Spleen (tissue), 11 donors: Measurements from ENCODE around the gene LAMA5. TPM values are rescaled to one million over a fixed set of nuclear protein-coding genes. Genes with fewer than 3 reads are reported as not detected.

Experiments
- DNase-seq: peaks from one replicate; pipeline ENCODE4 v3.0.0-alpha.2; 2020
- H3K27ac ChIP-seq, 8 donors: fragments of 200-600 bp; sonication (generic) in 7 of 8; 1 replicate in 4 of 8; 2 replicates in 4 of 8; pipeline versions ENCODE4 v1.5.0 to v1.8.0; 2016 to 2021; ENCODE audit warnings: inconsistent platforms in 4 of 8, mild to moderate bottlenecking in 4 of 8, moderate library complexity in 1 of 8
- H3K27me3 ChIP-seq, 7 donors: fragments of 200-600 bp; sonication (generic) in 6 of 7; replicated peaks in 1 of 7; 1 replicate in 4 of 7; 2 replicates in 3 of 7; pipeline versions ENCODE4 v1.5.0 to v1.8.0; 2016 to 2021; ENCODE audit warnings: inconsistent platforms in 3 of 7, mild to moderate bottlenecking in 1 of 7
- H3K36me3 ChIP-seq, 6 donors: fragments of 200-600 bp; sonication (generic) in 5 of 6; 1 replicate in 4 of 6; 2 replicates in 2 of 6; pipeline versions ENCODE4 v1.5.0 to v1.8.0; 2016 to 2021; ENCODE audit warnings: inconsistent platforms in 2 of 6
- H3K4me1 ChIP-seq, 6 donors: fragments of 200-600 bp; sonication (generic) in 5 of 6; 1 replicate in 3 of 6; 2 replicates in 3 of 6; pipeline versions ENCODE4 v1.5.0 to v1.8.0; 2016 to 2021; ENCODE audit warnings: inconsistent platforms in 3 of 6
- H3K4me3 ChIP-seq, 8 donors: fragments of 200-600 bp; sonication (generic) in 7 of 8; 1 replicate in 4 of 8; 2 replicates in 4 of 8; pipeline versions ENCODE4 v1.5.0 to v1.8.0; 2016 to 2021; ENCODE audit warnings: inconsistent platforms in 4 of 8, mild to moderate bottlenecking in 4 of 8, moderate library complexity in 2 of 8
- H3K9me3 ChIP-seq, 8 donors: fragments of 200-600 bp; sonication (generic) in 7 of 8; 1 replicate in 4 of 8; 2 replicates in 4 of 8; pipeline versions ENCODE4 v1.5.0 to v1.8.0; 2016 to 2021; ENCODE audit warnings: inconsistent platforms in 4 of 8
- CTCF ChIP-seq, 11 experiments: fragments of 200-600 bp in 7 of 11; fragments of 450-650 bp in 4 of 11; sonication (generic) in 4 of 11; IDR thresholded peaks in 8 of 11; conservative IDR thresholded peaks in 3 of 11; 1 replicate in 7 of 11; 2 replicates in 4 of 11; pipeline versions ENCODE4 v1.4.0 to v1.8.0; 2016 to 2021; ENCODE audit warnings: antibody characterized with exemption in 11 of 11, inconsistent platforms in 4 of 11, mild to moderate bottlenecking in 1 of 11
- POLR2A ChIP-seq, 3 donors: fragments of 450-650 bp; IDR thresholded peaks; one replicate each; pipeline ENCODE4 v1.5.1; 2017; ENCODE audit warnings: antibody characterized with exemption in 3 of 3, mild to moderate bottlenecking in 1 of 3
- POLR2AphosphoS5 ChIP-seq, 3 donors: sonication (generic); formaldehyde crosslinking; IDR thresholded peaks; one replicate each; pipeline ENCODE4 v1.5.1; 2017; ENCODE audit warnings: antibody characterized with exemption in 3 of 3
- WGBS, 5 donors: extraction: QIAGEN DNeasy Blood & Tissue Kit in 3 of 5; methylation state at CpG; one replicate each; pipeline versions ENCODE4 v1.1.5 to v1.1.7; 2013 to 2018; 5-methylcytosine and 5-hydroxymethylcytosine counted together
- intact Hi-C: fragments of 100-400 bp; cut with DNase I; formaldehyde crosslinking; loops from one replicate; pipeline ENCODE4 v1.15.0; 2023; ENCODE audit warnings: low total_unique reads
- polyA plus RNA-seq, 3 donors: library from polyadenylated mRNA; stranded (reverse); fragments of 200-250 nt; gene quantifications; one replicate each; pipeline ENCODE4 v1.2.1, GENCODE V29; 2013
- total RNA-seq, 7 donors: library from RNA; depleted of rRNA in 3 of 7; stranded (reverse); fragments of >200 nt in 3 of 7; fragmentation: NEBNext Ultra II Directional in 4 of 7; extraction: Animal tissue kit (Norgen Biotek cat#: 25700) in 4 of 7; gene quantifications; one replicate each; pipeline versions ENCODE4 v1.1.0 to v1.2.1, GENCODE V29; 2016 to 2021
- donor health status: healthy with polysubstance abuse.
- donor health status: DM: no; HTN: no; CAD: no; lungs with moderate emphysema.
- donor health status: DM: no; HTN: no; CAD: no.
- donor health status: Bipolar disorder and iron deficiency.
- donor health status: healthy.
- donor health status: DM: no; HTN: no; CAD: no.
- donor health status: DM: yes; HTN: yes; CAD: no.

LAMA5 gene
- total and polyA plus RNA-seq, 10 donors: 46.5 to 266 (median 115) TPM

- Histone ChIP-seq H3K27me3 (no peaks in the 10 kb centered on the region), H3K9me3 (no peaks in the 10 kb centered on the region), H3K36me3 (peaks cover 0 to 5% (median 0%) of the 10 kb centered on the region in 6 donors), H3K27ac (peak overlapping the region; percentile 35 to 84 (median 78)), H3K4me1 (peaks cover 20 to 82% (median 38%) of the 10 kb centered on the region in 6 donors), H3K4me3 (no peak overlapping the region)
- intact Hi-C loops: loop anchor here (5.0 to 10.0 kb wide), 2 partner anchors 80 to 367 kb away; partner anchors contain the start of gene ADRM1
- WGBS, 5 donors: 84 to 97% (median 95%) methylated on average over 6 of the region's 6 CpGs
- TF ChIP-seq POLR2AphosphoS5 (IDR thresholded peaks at IDR 0.05): no peak
- TF ChIP-seq CTCF (IDR thresholded peaks at IDR 0.05 in 8 of 11, conservative IDR thresholded peaks at IDR 0.05 in 3 of 11): no peak
- no peak for TF ChIP-seq POLR2A (IDR thresholded peaks at IDR 0.05)
- no peak for DNase-seq
Observed at GRCh38 chr20:62381842-62382241, 14.7 kb upstream of the LAMA5 start.

DNA sequence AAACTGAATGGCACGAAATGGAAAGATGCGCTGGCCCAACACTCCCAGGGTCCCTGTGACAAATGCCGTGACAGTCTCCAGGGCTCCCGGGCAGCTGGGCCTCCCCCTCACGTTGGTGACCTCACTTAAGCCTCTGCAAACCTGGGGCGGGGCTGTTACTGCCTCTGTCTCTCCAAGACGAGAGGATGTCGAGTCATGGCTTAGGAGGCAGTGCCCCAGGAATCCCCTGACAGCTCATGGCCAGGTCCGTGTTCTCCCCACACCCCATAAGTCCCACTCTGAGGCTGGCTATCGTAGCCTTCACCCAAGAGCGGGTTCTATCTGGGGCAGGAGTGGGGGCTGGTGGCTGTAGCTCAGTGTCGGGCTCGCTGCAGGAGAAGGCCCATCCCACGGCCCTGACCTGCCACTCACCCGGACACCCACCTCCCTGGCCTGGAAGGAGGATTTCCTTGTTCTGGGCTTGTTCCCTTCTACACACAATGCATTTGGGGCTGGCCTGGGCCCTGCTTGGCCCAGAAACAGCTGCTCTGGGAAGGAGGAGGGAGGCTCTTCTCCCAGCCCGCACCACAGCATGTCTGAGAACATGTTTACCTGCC, 14.2 kb upstream of the LAMA5 start:
- intact Hi-C loops: loop anchor here (5.0 to 10.0 kb wide), 2 partner anchors 79 to 366 kb away; partner anchors contain the start of gene ADRM1
- WGBS, 5 donors: 61 to 78% (median 67%) methylated on average over 15 to 16 of the region's 16 CpGs

GRCh38 chr20:62378215-62378614, 11.1 kb upstream of the LAMA5 start:
- H3K9me3 ChIP-seq: no peaks in the 10 kb centered on the region
- peak overlapping the region in 4 of 8 donors; percentile 4 to 83 (median 22) for H3K27ac ChIP-seq
- H3K4me1 ChIP-seq: peaks cover 7 to 73% (median 28%) of the 10 kb centered on the region in 6 donors
- intact Hi-C loops: no loop called here
- H3K4me3 ChIP-seq: no peak overlapping the region
- TF ChIP-seq CTCF (IDR thresholded peaks at IDR 0.05 in 8 of 11, conservative IDR thresholded peaks at IDR 0.05 in 3 of 11) (no peak), POLR2AphosphoS5 (IDR thresholded peaks at IDR 0.05) (no peak), POLR2A (IDR thresholded peaks at IDR 0.05) (no peak)
- WGBS, 5 donors: 78 to 94% (median 87%) methylated on average over 19 to 22 of the region's 22 CpGs
- no peak for DNase-seq
- peaks cover 0 to 5% (median 0%) of the 10 kb centered on the region in 6 donors for H3K36me3 ChIP-seq
- no peaks in the 10 kb centered on the region for H3K27me3 ChIP-seq

More for the DNA sequence above, 14.2 kb upstream of the LAMA5 start:
- no peak for DNase-seq
- Histone ChIP-seq H3K9me3 (no peaks in the 10 kb centered on the region), H3K36me3 (peaks cover 0 to 5% (median 0%) of the 10 kb centered on the region in 6 donors), H3K27me3 (no peaks in the 10 kb centered on the region), H3K4me3 (no peak overlapping the region), H3K27ac (peak overlapping the region; percentile 35 to 84 (median 78)), H3K4me1 (peaks cover 19 to 85% (median 40%) of the 10 kb centered on the region in 6 donors)
- TF ChIP-seq POLR2AphosphoS5 (IDR thresholded peaks at IDR 0.05): peak; percentile 60 to 81 (median 70)
- TF ChIP-seq CTCF (IDR thresholded peaks at IDR 0.05 in 8 of 11, conservative IDR thresholded peaks at IDR 0.05 in 3 of 11): no peak
- TF ChIP-seq POLR2A (IDR thresholded peaks at IDR 0.05): no peak

DNA sequence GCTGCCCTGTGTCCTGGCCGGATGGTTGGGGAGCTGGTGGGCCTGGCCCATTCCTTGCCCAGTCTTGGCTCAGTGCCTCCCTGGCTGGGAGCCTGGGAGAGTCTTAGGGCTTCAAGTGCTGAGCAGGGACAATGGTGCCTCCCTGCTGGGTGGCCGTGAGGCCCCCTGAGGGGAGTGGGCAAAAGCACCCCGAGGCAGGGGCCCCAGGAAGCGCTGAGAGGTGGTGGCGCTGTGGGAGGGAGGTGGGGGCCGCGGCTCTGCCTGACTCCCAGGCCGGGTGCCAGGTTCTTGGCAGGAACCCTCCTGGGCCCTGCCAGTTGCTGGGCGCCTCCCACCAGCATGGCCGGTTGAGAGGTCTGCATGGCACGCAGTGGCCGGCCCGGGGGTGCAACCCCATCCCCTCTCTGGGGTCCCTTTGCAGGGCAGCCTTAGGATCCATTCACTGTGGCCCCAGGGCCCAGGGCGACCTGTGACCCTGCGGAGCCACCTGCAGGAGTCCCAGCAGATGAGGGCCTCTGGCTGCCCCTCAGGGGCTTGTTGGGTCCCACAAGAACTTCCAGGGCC, 10.6 kb upstream of the LAMA5 start:
- H3K9me3 ChIP-seq: no peaks in the 10 kb centered on the region
- no peak for DNase-seq
- H3K4me1 ChIP-seq: peaks cover 5 to 69% (median 25%) of the 10 kb centered on the region in 6 donors
- H3K36me3 ChIP-seq: peaks cover 0 to 5% (median 0%) of the 10 kb centered on the region in 6 donors
- TF ChIP-seq POLR2AphosphoS5 (IDR thresholded peaks at IDR 0.05): no peak
- H3K27me3 ChIP-seq: peaks cover 0 to under 1% (median 0%) of the 10 kb centered on the region in 7 donors
- WGBS, 5 donors: 27 to 85% (median 72%) methylated on average over 3 to 15 of the region's 15 CpGs
- intact Hi-C loops: no loop called here
- H3K27ac ChIP-seq: peak overlapping the region in 2 of 8 donors; percentile 33 to 83
- H3K4me3 ChIP-seq: no peak overlapping the region
